Gastrocnemius medialis (tissue), 4 donors: ENCODE results near the gene CEPT1.

Experiments used
- CTCF ChIP-seq, 5 experiments: fragments of 450-650 bp in 3 of 5; fragments of 200-600 bp in 2 of 5; sonication (generic) in 2 of 5; IDR thresholded peaks in 4 of 5; conservative IDR thresholded peaks in 1 of 5; 1 replicate in 4 of 5; 2 replicates in 1 of 5; pipeline ENCODE4 v1.5.1; 2016 to 2019; ENCODE audit warnings: antibody characterized with exemption in 5 of 5, mild to moderate bottlenecking in 3 of 5, moderate library complexity in 3 of 5
- POLR2A ChIP-seq, 2 donors: fragments of 450-650 bp; IDR thresholded peaks; one replicate each; pipeline ENCODE4 v1.6.1; 2017; ENCODE audit warnings: antibody characterized with exemption in 2 of 2, mild to moderate bottlenecking in 2 of 2, moderate library complexity in 2 of 2

GRCh38 chr1:111145963-111146768 lies 6.1 kb downstream of the CEPT1 start:
- TF ChIP-seq POLR2A (IDR thresholded peaks at IDR 0.05) (no peak), CTCF (IDR thresholded peaks at IDR 0.05 in 4 of 5, conservative IDR thresholded peaks at IDR 0.05 in 1 of 5) (no peak)
